Stimulated activated CD4-positive, alpha-beta T cell treated with anti-CD3 and anti-CD28 coated beads, Interleukin-2, amount 100 ng/mL, for 4 hours (primary cell): ENCODE results near the gene ARPP19.
A peak's percentile ranks its signal among the peaks of the same experiment; 100 is the strongest.
"Not testable (repeated sequence)": the region's sequence is repeated elsewhere in the genome, so short reads cannot be mapped to it uniquely, and the experiment has no call there.

ENCODE experiments used
- DNase-seq: peaks from one replicate; pipeline ENCODE4 v3.0.0-alpha.2; 2020; ENCODE audit warnings: low read depth

The ARPP19 gene

DNA sequence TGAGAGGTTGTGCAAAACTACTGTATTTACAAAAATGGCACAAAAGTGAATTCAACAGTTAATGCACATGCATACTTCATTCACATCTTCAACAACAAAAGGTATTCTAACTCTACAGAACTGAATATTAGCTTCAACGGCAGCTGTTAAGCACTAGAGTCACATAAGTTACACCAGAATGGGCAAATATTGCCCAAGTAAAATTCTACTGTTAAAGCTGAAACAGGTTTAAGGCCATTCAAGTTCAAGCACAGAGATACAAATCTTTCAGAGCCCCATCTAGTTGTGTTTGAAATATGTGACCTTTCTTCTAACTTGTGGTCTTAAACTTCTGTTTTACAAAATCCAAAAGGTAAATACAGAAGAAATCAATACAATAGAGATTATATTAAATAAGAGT, 17.6 kb downstream of the ARPP19 start:
- not testable (repeated sequence) for DNase-seq

DNA sequence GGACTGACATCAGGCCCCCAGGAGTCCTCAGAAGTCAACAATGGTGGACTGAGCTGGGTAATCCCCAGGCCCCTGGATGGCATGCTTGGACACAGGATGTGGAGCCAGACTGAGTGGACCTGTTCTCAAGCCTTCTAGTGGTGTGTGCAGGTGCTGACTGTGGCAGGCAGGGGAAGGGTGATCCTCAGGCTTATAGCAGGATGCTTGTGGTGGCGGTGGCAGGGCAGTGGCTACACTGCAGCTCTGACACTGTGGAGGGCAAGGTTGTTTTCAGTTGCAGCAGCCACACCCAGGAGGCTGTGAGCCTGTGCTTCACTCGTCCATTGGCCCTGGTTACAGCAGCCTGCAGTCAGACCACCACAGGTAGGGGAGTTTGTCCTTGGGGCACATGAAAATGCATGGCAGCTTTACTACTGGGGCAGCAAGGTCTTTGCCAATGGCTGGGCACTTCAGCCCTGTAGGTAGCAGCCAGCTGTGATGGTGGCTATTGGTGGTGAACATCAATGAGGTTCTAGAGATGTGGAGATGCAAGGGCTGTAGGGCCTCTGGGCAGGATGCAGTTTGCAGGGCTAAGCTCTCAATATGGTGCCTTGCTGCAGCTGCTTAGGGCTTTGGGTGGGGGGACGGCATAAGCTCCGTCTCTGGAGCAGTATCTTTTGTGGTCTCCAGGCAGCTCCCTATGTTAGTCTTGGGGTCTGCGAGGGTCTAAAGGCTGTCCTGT, 22.6 kb downstream of the ARPP19 start:
- DNase-seq: no peak

DNA sequence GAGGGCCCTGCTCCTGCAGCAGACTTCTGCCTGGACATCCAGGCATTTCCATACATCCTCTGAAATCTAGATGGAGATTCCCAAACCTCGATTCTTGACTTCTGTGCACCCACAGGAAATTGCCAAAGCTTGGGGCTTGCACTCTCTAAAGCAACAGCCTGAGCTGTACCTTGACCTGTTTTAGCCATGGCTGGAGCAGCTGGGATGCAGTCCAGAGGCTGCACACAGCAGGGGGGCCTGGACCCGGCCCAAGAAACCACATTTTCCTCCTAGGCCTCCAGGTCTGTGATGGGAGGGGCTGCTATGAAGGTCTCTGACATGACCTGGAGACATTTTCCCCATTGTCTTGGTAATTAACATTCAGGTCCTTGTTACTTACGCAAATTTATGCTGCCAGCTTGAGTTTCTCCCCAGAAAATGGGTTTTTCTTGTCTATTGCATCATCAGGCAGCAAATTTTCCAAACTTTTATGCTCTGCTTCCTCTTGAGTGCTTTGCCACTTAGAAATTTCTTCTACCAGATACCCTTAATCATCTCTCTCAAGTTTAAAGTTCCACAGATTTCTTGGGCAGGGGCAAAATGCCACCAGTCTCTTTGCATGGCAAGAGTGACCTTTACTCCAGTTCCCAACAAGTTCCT, 28.3 kb downstream of the ARPP19 start:
- no peak for DNase-seq

DNA sequence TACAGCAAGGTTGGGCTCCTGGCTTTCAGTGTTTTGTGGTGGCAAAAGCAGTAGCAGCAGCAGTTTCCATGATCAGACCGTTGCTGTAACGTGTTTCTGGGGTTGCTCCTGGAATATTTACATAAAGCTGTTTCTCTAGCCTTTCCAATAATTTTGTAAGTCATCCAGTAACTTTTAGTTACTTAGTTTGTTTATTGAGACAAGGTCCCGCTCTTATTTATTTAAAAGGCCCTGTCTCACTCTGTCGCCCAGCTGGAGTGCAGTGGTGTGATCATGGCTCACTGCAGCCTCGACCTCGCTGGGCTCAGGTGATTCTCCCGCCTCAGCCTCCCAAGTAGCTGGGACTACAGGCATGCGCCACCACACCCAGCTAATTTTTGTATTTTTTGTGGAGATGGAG, 31.4 kb downstream of the ARPP19 start:
- no peak for DNase-seq

GRCh38 chr15:52532427-52532826, 36.4 kb downstream of the ARPP19 start:
- no peak for DNase-seq

- DNase-seq: no peak
These were observed 38.9 kb downstream of the ARPP19 start for GRCh38 chr15:52529940-52530339.

DNA sequence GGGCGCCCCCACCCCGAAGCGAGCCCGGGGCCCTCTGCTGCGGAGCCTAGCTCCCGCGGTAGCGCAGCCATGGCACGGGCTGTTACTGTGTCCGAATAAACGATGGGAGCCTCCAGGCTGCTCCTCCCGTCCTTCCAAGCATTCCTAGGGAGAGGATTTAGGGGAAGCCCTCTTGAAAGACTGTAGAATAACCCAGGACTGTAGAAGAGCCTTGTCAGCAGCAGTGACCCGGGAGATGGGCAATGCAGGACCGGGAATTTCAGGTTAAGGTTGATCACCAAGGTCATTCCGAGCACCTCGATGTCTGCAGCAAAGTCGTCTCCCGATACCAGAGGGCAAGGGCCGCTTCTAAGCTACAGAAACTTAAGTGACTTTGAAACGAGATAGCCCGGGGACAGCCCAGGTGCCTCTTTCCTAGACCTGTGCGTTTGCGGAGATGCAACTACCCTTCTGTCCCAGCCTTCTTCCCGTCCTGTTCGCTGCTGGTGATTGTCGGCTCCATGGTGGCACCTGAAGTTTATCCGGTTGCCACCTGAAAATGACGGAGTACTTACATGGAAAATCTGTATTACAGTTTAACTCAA, 39.4 kb downstream of the ARPP19 start:
- DNase-seq: no peak

DNA sequence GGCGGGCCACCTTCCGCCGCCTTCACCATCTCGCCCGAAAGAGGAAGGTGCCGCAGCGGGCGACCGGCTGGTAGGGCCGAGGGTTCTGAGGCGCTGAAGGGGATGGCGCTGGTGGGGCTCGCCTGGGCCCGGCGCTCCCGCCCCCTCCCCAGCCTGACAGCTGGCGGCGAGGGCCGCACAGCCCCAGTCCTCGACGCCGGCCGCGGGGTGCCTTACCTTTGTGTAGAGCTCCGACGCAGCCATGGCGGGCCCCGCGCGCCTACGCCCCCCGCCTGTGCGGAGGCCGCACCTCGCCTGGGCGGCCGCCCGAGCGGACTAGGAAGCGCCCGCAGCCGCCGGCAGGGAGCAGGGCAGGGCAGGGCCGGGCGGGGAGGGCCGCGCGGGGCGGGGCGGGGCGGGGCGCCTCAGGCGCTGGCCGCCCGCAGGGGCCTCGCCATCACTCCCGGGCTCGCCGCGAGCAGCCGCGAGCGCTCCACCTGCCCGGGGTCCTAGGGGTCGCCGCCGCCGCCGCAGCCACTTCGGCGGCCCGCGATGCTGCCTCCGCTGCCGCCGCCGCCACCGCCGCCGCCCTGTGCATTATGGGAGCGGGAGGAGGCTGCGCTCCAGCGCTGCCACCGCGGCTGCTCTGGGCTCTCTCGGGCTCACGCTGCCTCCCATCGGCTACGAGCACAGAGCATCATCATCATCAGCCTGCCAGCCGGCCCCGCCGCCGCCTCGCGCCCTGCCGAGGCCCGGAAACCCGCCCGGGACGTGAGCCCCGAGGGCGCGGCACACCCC, 40.1 kb downstream of the ARPP19 start, which contains the start of gene MYO5A:
Gene MYO5A, minus strand, starts transcription at position 317 of the 777 bp plus-strand sequence. Its CDS starts 74 bp downstream, at position 243.
- DNase-seq: peak; percentile 70

- DNase-seq: peak; percentile 36
These were observed 40.8 kb downstream of the ARPP19 start for GRCh38 chr15:52527911-52528563.

GRCh38 chr15:52527196-52527910, 41.5 kb downstream of the ARPP19 start:
- DNase-seq: no peak

- no peak for DNase-seq
These were observed 44.4 kb downstream of the ARPP19 start for GRCh38 chr15:52524223-52525136.

DNA sequence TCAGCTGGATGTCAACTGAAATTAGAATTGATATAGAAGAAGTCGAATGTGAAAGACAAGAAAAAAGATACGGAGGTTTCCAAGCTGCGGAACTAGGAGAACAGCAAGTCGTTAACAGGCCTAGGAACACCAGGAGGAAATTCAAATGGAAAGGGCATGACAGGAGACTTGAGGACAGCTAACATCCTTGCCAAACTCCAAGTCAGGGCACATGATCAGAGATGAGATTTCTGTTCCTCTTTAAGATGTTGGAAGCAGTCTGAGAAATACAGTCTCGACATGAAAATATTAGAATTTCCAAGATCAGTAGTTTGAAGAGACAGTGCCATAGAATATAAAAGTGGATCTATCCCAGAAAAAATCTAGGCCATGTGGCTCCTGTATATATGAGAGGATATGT, 45.2 kb downstream of the ARPP19 start:
- DNase-seq: no peak

DNA sequence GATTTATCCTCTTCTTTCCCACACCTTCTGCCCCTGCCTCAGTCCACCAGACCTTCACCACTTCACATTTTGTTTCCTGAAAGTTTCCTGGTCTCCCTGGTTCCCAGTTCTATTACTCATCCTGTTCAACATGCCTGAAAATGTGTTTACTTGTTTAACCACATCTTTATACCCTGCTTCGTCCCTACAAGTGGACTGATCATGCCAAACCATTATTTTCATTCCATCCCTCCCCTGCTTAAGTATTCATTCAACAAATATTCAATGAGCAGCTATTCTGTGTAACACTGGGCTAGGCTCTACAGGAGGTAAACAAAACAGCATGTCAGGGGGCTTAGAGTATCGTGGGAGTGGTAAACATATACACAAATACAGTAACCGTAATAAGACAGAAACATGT, 45.6 kb downstream of the ARPP19 start:
- DNase-seq: no peak

- DNase-seq: no peak
These were observed 47.1 kb downstream of the ARPP19 start for GRCh38 chr15:52521682-52522081.

- no peak for DNase-seq
These were observed 48.4 kb downstream of the ARPP19 start for GRCh38 chr15:52520421-52520820.

DNA sequence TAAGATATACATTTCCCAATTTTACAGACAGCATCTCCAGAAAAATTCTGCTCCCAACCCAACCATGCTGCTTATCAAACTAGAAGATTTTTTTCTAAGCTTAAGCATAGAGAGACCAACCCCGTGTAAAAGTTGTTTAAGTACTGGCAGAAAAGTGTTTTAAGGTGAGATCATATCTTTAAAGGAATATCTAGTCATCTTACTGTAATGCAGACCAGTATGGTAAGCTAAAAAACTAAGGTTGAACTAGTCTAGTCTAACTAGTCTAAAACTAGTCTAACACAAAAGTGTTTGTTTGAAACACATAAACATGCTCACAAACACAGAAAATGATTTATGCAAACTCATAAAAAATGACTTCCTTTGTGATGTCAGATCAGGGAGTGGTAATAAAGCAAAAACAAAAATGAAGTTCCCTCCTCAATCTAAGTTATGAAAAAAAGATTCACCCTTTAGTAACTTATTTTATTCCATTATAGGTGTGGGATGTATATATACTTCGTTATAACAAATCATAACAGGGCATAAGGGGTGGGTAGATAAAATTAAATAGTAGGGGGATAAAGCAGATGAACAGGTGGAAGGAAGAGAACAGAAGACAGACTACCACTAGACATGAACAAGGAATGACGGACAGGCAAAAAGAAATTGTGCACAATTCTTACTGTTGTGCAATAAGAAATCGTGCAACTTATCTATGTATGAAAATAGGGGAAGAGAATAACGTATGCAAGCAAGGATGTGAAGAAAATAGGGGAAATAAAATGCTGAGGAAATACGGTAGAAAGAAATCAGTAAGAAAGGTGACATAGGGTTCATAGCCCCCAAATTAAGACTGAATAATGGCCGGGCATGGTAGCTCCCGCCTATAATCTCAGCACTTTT, 50.1 kb downstream of the ARPP19 start:
- DNase-seq: no peak

GRCh38 chr15:52517014-52517413, 51.8 kb downstream of the ARPP19 start:
- DNase-seq: no peak

- no peak for DNase-seq
These were observed 53.5 kb downstream of the ARPP19 start for GRCh38 chr15:52515343-52515742.

DNA sequence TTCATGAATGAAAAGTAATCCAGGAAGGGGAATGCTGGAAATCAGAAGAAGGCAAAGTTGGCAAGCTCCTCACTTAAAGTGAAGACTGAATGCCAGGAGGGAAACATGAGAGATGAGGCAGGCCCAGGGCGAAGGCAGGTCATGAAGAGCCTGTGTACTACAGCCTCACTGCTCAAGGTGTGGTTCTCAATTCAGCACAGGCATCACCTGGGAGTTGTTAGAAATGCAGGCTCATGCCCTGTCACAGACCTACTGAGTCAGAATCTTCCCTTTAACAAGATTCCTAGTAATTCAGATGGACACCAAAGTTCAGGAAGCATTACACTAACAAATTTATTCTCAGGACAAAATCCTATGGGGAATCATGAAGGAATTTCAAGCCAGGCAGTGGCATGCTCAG, 54.3 kb downstream of the ARPP19 start:
- DNase-seq: no peak
